ENCODE results near the gene TMEM235.

DNA sequence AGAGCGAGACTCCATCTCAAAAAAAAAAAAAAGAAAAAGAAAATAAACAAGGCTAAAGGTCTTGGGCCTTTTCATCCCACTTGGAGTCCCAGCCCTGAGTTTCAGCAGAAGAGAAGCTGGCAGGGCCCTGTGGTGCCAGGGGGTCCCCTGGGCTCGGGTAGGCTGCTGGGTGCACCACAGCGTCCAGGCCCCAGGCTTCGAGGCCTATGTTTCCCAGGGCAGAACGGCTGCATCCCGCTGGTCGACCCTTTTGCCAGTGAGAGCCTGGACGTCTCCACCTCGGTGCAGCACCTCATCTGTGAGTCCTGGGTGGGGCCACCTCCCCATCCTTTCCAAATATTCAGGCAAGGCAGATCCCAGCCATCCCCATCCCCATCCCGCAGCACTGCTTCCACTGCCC is 2.2 kb downstream of the TMEM235 start:
- TF ChIP-seq, protein P1, sequence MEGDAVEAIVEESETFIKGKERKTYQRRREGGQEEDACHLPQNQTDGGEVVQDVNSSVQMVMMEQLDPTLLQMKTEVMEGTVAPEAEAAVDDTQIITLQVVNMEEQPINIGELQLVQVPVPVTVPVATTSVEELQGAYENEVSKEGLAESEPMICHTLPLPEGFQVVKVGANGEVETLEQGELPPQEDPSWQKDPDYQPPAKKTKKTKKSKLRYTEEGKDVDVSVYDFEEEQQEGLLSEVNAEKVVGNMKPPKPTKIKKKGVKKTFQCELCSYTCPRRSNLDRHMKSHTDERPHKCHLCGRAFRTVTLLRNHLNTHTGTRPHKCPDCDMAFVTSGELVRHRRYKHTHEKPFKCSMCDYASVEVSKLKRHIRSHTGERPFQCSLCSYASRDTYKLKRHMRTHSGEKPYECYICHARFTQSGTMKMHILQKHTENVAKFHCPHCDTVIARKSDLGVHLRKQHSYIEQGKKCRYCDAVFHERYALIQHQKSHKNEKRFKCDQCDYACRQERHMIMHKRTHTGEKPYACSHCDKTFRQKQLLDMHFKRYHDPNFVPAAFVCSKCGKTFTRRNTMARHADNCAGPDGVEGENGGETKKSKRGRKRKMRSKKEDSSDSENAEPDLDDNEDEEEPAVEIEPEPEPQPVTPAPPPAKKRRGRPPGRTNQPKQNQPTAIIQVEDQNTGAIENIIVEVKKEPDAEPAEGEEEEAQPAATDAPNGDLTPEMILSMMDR (IDR thresholded peaks at IDR 0.05), result no peak
- TF ChIP-seq POLR2A (IDR thresholded peaks at IDR 0.05), result no peak
